Ishikawa (cell line): ENCODE data around the gene BCL7B.

Experiments
- CEBPB ChIP-seq: IDR thresholded peaks from 2 replicates; pipeline ENCODE4 v1.6.1; 2012
- CREB1 ChIP-seq: IDR thresholded peaks from 2 replicates; pipeline ENCODE4 v1.6.1; 2012; ENCODE audit warnings: low read depth
- EGR1 ChIP-seq: IDR thresholded peaks from 2 replicates; pipeline ENCODE4 v1.6.1; 2012
- EP300 ChIP-seq: IDR thresholded peaks from 2 replicates; pipeline ENCODE4 v1.6.1; 2012; ENCODE audit warnings: borderline replicate concordance
- FOXM1 ChIP-seq: IDR thresholded peaks from 2 replicates; pipeline ENCODE4 v1.6.1; 2012; ENCODE audit warnings: low read depth, borderline replicate concordance
- NFIC ChIP-seq: IDR thresholded peaks from 2 replicates; pipeline ENCODE4 v1.6.1; 2012
- RAD21 ChIP-seq: IDR thresholded peaks from 2 replicates; pipeline ENCODE4 v1.6.1; 2012; ENCODE audit warnings: low read depth
- TAF1 ChIP-seq: IDR thresholded peaks from 2 replicates; pipeline ENCODE4 v1.6.1; 2012; ENCODE audit warnings: low read depth, mild to moderate bottlenecking
- TCF12 ChIP-seq: IDR thresholded peaks from 2 replicates; pipeline ENCODE4 v1.6.1; 2012; ENCODE audit warnings: low read depth
- TEAD4 ChIP-seq: IDR thresholded peaks from 2 replicates; pipeline ENCODE4 v1.6.1; 2012
- YY1 ChIP-seq: IDR thresholded peaks from 2 replicates; pipeline ENCODE4 v1.6.1; 2012; ENCODE audit warnings: low read depth
- ZBTB7A ChIP-seq: IDR thresholded peaks from 2 replicates; pipeline ENCODE4 v1.6.1; 2012; ENCODE audit warnings: low read depth
- TF ChIP-seq, protein P1 (sequence below): IDR thresholded peaks from 2 replicates; pipeline ENCODE4 v1.6.1; 2012
- TF ChIP-seq, protein P2 (sequence below): IDR thresholded peaks from 2 replicates; pipeline ENCODE4 v1.6.1; 2012
- TF ChIP-seq, protein P3 (sequence below): IDR thresholded peaks from 2 replicates; pipeline ENCODE4 v1.6.1; 2012; ENCODE audit warnings: low read depth, mild to moderate bottlenecking

The BCL7B gene

DNA sequence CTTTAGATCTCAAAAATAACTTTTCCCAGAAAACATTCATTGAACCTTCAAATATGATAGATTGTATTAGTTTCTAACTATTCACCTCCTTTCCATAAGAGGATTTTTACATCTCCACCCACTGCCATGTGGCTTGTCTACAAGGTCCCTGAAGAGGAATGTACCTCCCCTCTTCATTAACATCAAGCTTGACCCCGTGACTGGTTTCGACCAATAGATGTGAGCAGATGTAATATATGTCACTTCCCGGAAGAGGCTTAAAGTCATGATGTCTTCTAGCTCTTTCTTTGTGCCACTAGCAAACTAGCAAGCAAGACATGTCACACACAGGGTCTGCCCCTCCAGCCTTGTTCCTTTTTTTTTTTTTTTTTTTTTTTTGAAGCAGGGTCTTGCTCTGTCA lies 42.3 kb downstream of the BCL7B start:
- TF ChIP-seq, protein P1, sequence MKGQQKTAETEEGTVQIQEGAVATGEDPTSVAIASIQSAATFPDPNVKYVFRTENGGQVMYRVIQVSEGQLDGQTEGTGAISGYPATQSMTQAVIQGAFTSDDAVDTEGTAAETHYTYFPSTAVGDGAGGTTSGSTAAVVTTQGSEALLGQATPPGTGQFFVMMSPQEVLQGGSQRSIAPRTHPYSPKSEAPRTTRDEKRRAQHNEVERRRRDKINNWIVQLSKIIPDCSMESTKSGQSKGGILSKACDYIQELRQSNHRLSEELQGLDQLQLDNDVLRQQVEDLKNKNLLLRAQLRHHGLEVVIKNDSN = peak; percentile 30; the same call in 1 of the 2 replicates
- no peak for TF ChIP-seq ZBTB7A

DNA sequence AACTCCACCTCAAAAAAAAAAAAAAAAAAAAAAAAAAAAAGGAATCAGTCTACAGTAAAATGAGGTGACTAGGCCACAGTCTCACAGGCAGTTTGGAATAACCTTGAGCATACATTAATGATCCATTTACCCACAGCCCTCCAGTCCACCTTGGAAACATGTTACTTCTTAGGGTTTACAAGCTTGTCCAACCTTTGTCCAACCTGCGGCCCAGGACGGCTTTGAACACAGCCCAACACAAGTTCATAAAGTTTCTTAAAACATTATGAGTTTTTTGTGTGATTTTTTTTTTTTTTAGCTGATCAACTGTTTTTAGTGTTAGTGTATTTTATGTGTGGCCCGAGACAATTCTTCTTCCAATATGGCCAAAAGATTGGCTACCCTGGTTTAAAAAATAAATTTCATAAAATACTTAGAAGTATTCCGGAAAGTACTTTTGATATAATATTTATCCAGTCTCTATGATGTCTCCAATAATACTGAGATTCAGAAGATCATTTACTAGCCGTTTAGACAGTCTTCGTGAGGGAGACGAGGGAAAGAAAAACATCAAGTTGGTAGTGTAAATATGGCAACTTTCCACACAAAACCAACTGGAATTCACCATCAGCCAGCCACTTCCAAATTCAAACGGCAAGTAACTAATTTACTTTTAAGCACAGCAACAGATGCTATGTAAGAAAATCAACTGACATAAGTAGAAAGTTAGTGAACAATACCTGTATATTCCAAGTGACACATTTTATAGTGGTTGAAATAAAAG lies 45.3 kb downstream of the BCL7B start:
- no peak for TF ChIP-seq CEBPB
- no peak for TF ChIP-seq ZBTB7A
- no peak for TF ChIP-seq NFIC
- TF ChIP-seq, protein P2, sequence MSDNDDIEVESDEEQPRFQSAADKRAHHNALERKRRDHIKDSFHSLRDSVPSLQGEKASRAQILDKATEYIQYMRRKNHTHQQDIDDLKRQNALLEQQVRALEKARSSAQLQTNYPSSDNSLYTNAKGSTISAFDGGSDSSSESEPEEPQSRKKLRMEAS = no peak
- no peak for TF ChIP-seq CREB1
- TF ChIP-seq YY1 = no peak
- no peak for TF ChIP-seq EGR1
- no peak for TF ChIP-seq RAD21
- TF ChIP-seq, protein P1 = no peak
- TF ChIP-seq TCF12 = no peak
- TF ChIP-seq FOXM1 = no peak
- TF ChIP-seq, protein P3, sequence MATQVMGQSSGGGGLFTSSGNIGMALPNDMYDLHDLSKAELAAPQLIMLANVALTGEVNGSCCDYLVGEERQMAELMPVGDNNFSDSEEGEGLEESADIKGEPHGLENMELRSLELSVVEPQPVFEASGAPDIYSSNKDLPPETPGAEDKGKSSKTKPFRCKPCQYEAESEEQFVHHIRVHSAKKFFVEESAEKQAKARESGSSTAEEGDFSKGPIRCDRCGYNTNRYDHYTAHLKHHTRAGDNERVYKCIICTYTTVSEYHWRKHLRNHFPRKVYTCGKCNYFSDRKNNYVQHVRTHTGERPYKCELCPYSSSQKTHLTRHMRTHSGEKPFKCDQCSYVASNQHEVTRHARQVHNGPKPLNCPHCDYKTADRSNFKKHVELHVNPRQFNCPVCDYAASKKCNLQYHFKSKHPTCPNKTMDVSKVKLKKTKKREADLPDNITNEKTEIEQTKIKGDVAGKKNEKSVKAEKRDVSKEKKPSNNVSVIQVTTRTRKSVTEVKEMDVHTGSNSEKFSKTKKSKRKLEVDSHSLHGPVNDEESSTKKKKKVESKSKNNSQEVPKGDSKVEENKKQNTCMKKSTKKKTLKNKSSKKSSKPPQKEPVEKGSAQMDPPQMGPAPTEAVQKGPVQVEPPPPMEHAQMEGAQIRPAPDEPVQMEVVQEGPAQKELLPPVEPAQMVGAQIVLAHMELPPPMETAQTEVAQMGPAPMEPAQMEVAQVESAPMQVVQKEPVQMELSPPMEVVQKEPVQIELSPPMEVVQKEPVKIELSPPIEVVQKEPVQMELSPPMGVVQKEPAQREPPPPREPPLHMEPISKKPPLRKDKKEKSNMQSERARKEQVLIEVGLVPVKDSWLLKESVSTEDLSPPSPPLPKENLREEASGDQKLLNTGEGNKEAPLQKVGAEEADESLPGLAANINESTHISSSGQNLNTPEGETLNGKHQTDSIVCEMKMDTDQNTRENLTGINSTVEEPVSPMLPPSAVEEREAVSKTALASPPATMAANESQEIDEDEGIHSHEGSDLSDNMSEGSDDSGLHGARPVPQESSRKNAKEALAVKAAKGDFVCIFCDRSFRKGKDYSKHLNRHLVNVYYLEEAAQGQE = no peak
- TF ChIP-seq TEAD4 = no peak
- TF ChIP-seq EP300 = no peak
- TF ChIP-seq TAF1 = no peak

DNA sequence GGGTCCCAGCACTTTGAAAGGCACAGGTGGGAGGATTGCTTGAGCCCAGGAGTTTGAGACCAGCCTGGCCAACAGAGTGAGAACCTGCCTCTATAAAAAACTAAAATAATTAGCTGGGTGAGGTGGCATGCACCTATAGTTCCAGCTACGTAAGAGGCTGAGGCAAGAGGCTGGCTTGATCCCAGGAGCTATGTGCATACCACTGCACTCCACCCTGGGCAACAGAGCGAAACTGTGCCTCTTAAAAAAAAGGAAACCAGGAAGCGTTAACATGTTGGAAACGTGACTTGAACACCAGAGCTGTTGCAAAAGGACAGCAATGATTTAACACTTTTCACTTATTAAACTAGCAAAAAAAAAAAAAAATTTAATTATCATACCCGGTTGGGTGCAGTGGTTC lies 48.0 kb downstream of the BCL7B start:
- peak; percentile 44; the same call in 1 of the 2 replicates for TF ChIP-seq NFIC
- TF ChIP-seq TEAD4 = peak; percentile 76
- TF ChIP-seq ZBTB7A = no peak
- TF ChIP-seq CEBPB = peak; percentile 79

DNA sequence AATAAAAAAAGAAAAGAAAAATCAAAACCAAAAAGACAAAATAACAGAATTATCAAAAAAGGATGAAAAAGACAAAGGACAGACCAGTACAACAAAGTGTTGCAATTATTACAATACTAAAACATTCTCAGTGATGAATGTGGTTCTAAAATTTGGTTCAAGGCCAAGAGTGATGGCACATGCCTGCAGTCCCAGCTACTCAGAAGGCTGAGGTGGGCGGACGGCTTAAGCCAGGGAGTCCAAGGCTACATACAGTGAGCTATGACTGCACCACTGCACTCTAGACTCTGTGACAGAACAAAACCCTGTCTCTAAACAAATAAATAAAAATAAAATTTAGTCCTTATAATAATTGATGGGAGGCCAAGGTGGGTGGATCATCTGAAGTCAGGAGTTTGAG lies 49.9 kb downstream of the BCL7B start:
- no peak for TF ChIP-seq TEAD4
- no peak for TF ChIP-seq TCF12
- TF ChIP-seq, protein P1 = no peak
- no peak for TF ChIP-seq EP300

DNA sequence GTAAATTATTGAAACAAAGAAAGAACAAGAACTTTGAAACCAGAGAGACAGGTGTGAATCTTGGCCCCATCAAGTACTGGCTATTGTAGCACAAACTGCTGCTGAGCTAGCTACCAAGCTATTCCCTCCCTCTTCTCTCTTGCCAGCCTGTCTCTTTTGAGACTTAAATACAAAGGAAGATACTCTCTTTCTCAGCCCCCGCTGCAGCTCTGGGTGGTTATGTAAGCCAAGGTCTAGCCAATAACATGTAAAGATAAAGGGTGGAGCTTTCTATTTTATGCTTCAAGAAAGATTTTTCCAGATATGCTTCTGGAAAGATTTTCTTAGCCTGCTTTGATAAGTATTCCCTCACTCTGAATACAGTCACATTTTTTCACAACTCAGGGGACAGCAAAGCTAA lies 52.6 kb downstream of the BCL7B start:
- TF ChIP-seq EGR1 = no peak
- TF ChIP-seq CREB1 = no peak
- TF ChIP-seq FOXM1 = no peak
- no peak for TF ChIP-seq RAD21
- no peak for TF ChIP-seq EP300
- TF ChIP-seq NFIC = no peak
- TF ChIP-seq, protein P3 = no peak

DNA sequence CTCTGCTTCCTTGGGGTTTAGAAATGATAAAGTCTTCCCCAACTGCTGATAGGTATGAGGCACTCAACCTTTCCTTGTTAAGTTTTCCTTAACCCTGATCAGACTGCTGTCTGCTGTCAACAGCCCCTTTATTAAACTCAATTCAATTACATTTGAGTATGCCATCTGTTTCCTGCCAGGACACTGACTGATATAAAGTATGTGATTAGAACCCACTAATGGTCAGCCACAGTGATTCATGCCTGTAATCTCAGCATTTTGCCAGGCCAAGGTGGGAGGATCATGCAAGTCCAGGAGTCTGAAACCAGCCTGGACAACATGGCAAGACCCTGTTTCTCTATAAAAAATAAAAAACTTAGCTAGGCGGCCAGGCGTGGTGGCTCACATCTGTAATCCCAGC lies 53.5 kb downstream of the BCL7B start:
- TF ChIP-seq FOXM1 (no peak), CEBPB (no peak), EGR1 (no peak)

DNA sequence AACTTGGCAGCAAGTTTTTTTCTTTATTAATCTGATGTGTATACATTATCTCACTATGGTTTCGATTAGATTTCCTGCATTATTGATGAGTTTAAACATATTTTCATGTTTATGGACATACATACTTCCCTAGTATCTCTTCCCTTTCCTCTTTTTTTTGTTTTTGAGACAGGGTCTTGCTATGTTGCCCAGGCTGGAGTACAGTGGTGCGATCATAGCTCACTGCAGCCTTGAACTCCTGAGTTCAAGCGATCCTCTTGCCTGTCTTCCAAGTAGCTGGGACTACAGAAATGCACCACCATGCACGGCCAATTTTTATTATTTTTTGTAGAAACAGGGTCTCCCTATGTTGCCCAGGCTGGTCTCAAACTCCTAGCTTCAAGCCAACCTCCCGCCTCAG lies 54.3 kb downstream of the BCL7B start:
- no peak for TF ChIP-seq RAD21
- no peak for TF ChIP-seq TCF12
- no peak for TF ChIP-seq EP300
- TF ChIP-seq, protein P3 = no peak
- TF ChIP-seq TEAD4 = no peak
- no peak for TF ChIP-seq EGR1
- TF ChIP-seq TAF1 = no peak
- no peak for TF ChIP-seq FOXM1
- TF ChIP-seq CREB1 = no peak
- TF ChIP-seq, protein P1 = no peak
- TF ChIP-seq CEBPB = no peak
